GM12878 (cell line): ENCODE results near the gene NOS1. TPM values are rescaled to one million over a fixed set of nuclear protein-coding genes. Genes with fewer than 3 reads are reported as not detected.

Source experiments
- ATAC-seq: fragments of 200-7000 bp; cut with Tn5 transposase; 3 replicates; pipeline ENCODE4 v1.9.1; 2020; ENCODE audit warnings: mild to moderate bottlenecking, moderate library complexity
- BruUV-seq: library from RNA; stranded (reverse); fragments of 400-500 nt; replicated peaks from 2 replicates; lab custom pipeline; 2021; lab: Mats Ljungman, UMichigan
- CTCF ChIA-PET: fragments of 300-600 bp; sonication (Branson Sonifier 250); formaldehyde crosslinking; extraction: SDS; loops from one replicate; lab custom pipeline; 2021; ENCODE audit warnings: inconsistent platforms; lab: Yijun Ruan, JAX
- POLR2A ChIA-PET: fragments of 350-600 bp; formaldehyde crosslinking; extraction: SDS; loops from one replicate; lab custom pipeline; 2021; ENCODE audit warnings: inconsistent platforms; lab: Charles Lee
- RAD21 ChIA-PET: fragments of 300-600 bp; sonication (Branson Sonifier 250); formaldehyde crosslinking; loops from one replicate; lab custom pipeline; 2023; ENCODE audit warnings: antibody characterized with exemption; ENCODE audit not compliant: unreplicated experiment; lab: Charles Lee
- SMC1A ChIA-PET: fragments of 300-600 bp; sonication (Branson Sonifier 250); formaldehyde crosslinking; loops from one replicate; lab custom pipeline; 2023; ENCODE audit not compliant: unreplicated experiment, uncharacterized antibody; lab: Charles Lee
- DNase-seq: peaks from one replicate; pipeline ENCODE4 v3.0.0-alpha.2; 2011; ENCODE audit warnings: low read depth, low spot score
- FAIRE-seq: peaks from 3 replicates; lab custom pipeline; 2011; peaks lifted over from hg19 to GRCh38; lab: Jason Lieb, UNC
- H2AFZ ChIP-seq: 2 replicates; pipeline ENCODE4 v1.6.0; 2011; ENCODE audit warnings: low read depth, low read length, control low read depth; ENCODE audit not compliant: control insufficient read depth
- H3K27ac ChIP-seq: 2 replicates; pipeline ENCODE4 v1.5.1; 2011; ENCODE audit warnings: control low read depth; ENCODE audit not compliant: control insufficient read depth, insufficient read depth
- H3K27me3 ChIP-seq, 2 experiments: replicated peaks in 1 of 2; 2 replicates each; pipeline versions ENCODE4 v1.6.0 to v1.6.1; 2011; ENCODE audit warnings: low read length in 1 of 2; ENCODE audit not compliant: control insufficient read depth in 2 of 2, insufficient read depth in 2 of 2
- H3K36me3 ChIP-seq, 2 experiments: 2 replicates each; pipeline ENCODE4 v1.5.1; 2011; ENCODE audit warnings: low read length in 1 of 2; ENCODE audit not compliant: control insufficient read depth in 2 of 2, insufficient read depth in 2 of 2
- H3K4me1 ChIP-seq: 2 replicates; pipeline ENCODE4 v1.6.1; 2011; ENCODE audit warnings: mild to moderate bottlenecking, low read length, moderate library complexity, mixed read lengths; ENCODE audit not compliant: control insufficient read depth, insufficient read depth
- H3K4me2 ChIP-seq: 2 replicates; pipeline ENCODE4 v1.6.0; 2011; ENCODE audit warnings: control low read depth; ENCODE audit not compliant: control insufficient read depth, insufficient read depth
- H3K4me3 ChIP-seq: fragments of 200-600 bp; sonication (generic); 2 replicates; pipeline ENCODE4 v1.5.1; 2016
- H3K79me2 ChIP-seq: 2 replicates; pipeline ENCODE4 v1.6.0; 2011; ENCODE audit warnings: low read length; ENCODE audit not compliant: control insufficient read depth, insufficient read depth
- H3K9ac ChIP-seq: 2 replicates; pipeline ENCODE4 v1.8.0; 2011; ENCODE audit warnings: low read length, control low read depth, mixed read lengths; ENCODE audit not compliant: control insufficient read depth, insufficient read depth
- H3K9me3 ChIP-seq: replicated peaks from 3 replicates; pipeline ENCODE4 v1.5.1; 2011; ENCODE audit warnings: mild to moderate bottlenecking, low read length; ENCODE audit not compliant: control insufficient read depth, insufficient read depth
- H4K20me1 ChIP-seq: 2 replicates; pipeline ENCODE4 v1.6.0; 2011; ENCODE audit not compliant: control insufficient read depth, insufficient read depth
- BRCA1 ChIP-seq: IDR thresholded peaks from 2 replicates; pipeline ENCODE4 v1.6.1; 2011; ENCODE audit warnings: low read depth, low read length, improper control_type of control experiment
- ETV6 ChIP-seq, 2 experiments: fragments of 450-650 bp in 1 of 2; IDR thresholded peaks in 1 of 2; conservative IDR thresholded peaks in 1 of 2; 2 replicates each; pipeline ENCODE4 v1.6.1; 2014; ENCODE audit warnings: antibody characterized with exemption in 1 of 2, borderline replicate concordance in 1 of 2, low read depth in 1 of 2, mild to moderate bottlenecking in 1 of 2, moderate library complexity in 1 of 2
- HDGF ChIP-seq: fragments of 450-650 bp; IDR thresholded peaks from 2 replicates; pipeline ENCODE4 v1.6.1; 2016; ENCODE audit warnings: antibody characterized with exemption
- MXI1 ChIP-seq: fragments of 150-350 bp; IDR thresholded peaks from 2 replicates; pipeline ENCODE4 v1.6.1; 2011; ENCODE audit warnings: low read depth, mild to moderate bottlenecking, inconsistent platforms, low read length, improper control_type of control experiment
- NBN ChIP-seq: fragments of 450-650 bp; IDR thresholded peaks from 2 replicates; pipeline ENCODE4 v1.6.1; 2016
- NFXL1 ChIP-seq: fragments of 450-650 bp; IDR thresholded peaks from 2 replicates; pipeline ENCODE4 v1.6.1; 2017; ENCODE audit warnings: antibody characterized with exemption, mild to moderate bottlenecking, borderline replicate concordance
- NR2C2 ChIP-seq: IDR thresholded peaks from 2 replicates; pipeline ENCODE4 v1.6.1; 2011; ENCODE audit warnings: borderline replicate concordance, low read depth; ENCODE audit not compliant: control insufficient read depth, insufficient read length
- PAX5 ChIP-seq: IDR thresholded peaks from 2 replicates; pipeline ENCODE4 v1.6.1; 2011; ENCODE audit warnings: low read depth, low read length, borderline replicate concordance
- POLR2AphosphoS5 ChIP-seq: IDR thresholded peaks from 2 replicates; pipeline ENCODE4 v1.6.1; 2011; ENCODE audit warnings: mild to moderate bottlenecking, low read length, inconsistent platforms
- RUNX3 ChIP-seq: IDR thresholded peaks from 2 replicates; pipeline ENCODE4 v1.6.1; 2012; ENCODE audit warnings: low read length, inconsistent platforms
- SMC3 ChIP-seq: IDR thresholded peaks from 2 replicates; pipeline ENCODE4 v1.6.1; 2011; ENCODE audit warnings: low read length, improper control_type of control experiment, borderline replicate concordance
- SREBF1 ChIP-seq: IDR thresholded peaks from 2 replicates; pipeline ENCODE4 v1.6.1; 2012; ENCODE audit warnings: mild to moderate bottlenecking, low read length
- TCF3 ChIP-seq: IDR thresholded peaks from 2 replicates; pipeline ENCODE4 v1.6.1; 2012; ENCODE audit warnings: low read depth, mild to moderate bottlenecking, low read length, borderline replicate concordance; ENCODE audit not compliant: insufficient read depth
- WRNIP1 ChIP-seq: IDR thresholded peaks from 2 replicates; pipeline ENCODE4 v1.6.1; 2011; ENCODE audit warnings: low read depth, low read length, improper control_type of control experiment, borderline replicate concordance
- WGBS: methylation state at CpG from one replicate; pipeline ENCODE4 v1.1.6; 2016; ENCODE audit warnings: low lambda C conversion rate; ENCODE audit not compliant: insufficient replicate concordance, insufficient coverage; ENCODE audit errors: missing lambda C conversion rate; 5-methylcytosine and 5-hydroxymethylcytosine counted together
- in situ Hi-C: fragments of 300-500 bp; cut with MboI; formaldehyde crosslinking; loops from 9 replicates; pipeline ENCODE4 v1.14.3; 2018; ENCODE audit warnings: mixed read lengths
- intact Hi-C: fragments of 100-400 bp; cut with micrococcal nuclease; formaldehyde crosslinking; loops from one replicate; pipeline ENCODE4 v1.14.2; 2022; ENCODE audit not compliant: unreplicated experiment
- polyA plus RNA-seq, 11 experiments: library from polyadenylated mRNA; depleted of rRNA in 4 of 11; unstranded in 6 of 11; stranded (reverse) in 5 of 11; fragments of >200 nt; fragmentation: Nextera tagmentation in 4 of 11; fragmentation: Illumina TruSeq in 1 of 11; extraction: Ambion mirVana in 4 of 11; extraction: Trizol in 1 of 11; gene quantifications; 1 replicate in 1 of 11; 2 replicates in 10 of 11; pipeline versions ENCODE4 v1.2.1 to v1.2.3, GENCODE V29; 2011 to 2016; ENCODE audit warnings: inconsistent platforms in 2 of 11, missing spikeins in 2 of 11, low read depth in 1 of 11
- total RNA-seq, 4 experiments: library from RNA; depleted of rRNA in 3 of 4; stranded (reverse); fragments of >200 nt in 3 of 4; fragmentation: Illumina TruSeq in 1 of 4; extraction: Trizol in 1 of 4; gene quantifications; 2 replicates each; pipeline versions ENCODE4 v1.2.1 to v1.2.3, GENCODE V29; 2013 to 2021
- TF ChIP-seq, protein P1 (sequence below): IDR thresholded peaks from 2 replicates; pipeline ENCODE4 v1.6.1; 2011; ENCODE audit warnings: mild to moderate bottlenecking, low read depth, low read length, moderate library complexity; ENCODE audit not compliant: insufficient replicate concordance
- TF ChIP-seq, protein P2 (sequence below): IDR thresholded peaks from 2 replicates; pipeline ENCODE4 v1.6.1; 2012; ENCODE audit warnings: mild to moderate bottlenecking, low read depth, low read length

NOS1 gene
- total and polyA plus RNA-seq, 10 of the 15 experiments (the other 5 are each of a cell fraction or from before 2014, with no cell fraction given): under 0.01 to 0.04 (median 0.01) TPM; not detected in 7

DNA sequence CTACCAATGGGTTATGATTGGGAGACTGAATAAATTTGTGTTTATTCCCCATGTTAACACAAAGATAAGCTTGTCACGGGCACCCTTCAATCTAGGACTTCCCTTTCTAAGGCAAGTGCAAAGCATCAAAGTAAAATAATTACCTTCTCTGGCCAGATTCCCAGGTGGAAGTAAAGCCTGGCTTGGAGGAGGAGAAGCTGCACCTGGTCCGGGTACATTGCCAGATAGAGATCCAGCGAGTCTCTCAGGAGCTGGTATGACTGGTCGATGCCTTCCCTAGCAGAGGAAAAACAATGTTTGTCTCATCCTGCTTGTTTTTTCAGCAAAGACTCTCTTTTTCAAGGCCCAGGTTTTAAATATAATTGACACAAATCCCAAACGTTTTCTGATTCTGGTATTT is 196.1 kb downstream of the NOS1 start:
- TF ChIP-seq, protein P1, sequence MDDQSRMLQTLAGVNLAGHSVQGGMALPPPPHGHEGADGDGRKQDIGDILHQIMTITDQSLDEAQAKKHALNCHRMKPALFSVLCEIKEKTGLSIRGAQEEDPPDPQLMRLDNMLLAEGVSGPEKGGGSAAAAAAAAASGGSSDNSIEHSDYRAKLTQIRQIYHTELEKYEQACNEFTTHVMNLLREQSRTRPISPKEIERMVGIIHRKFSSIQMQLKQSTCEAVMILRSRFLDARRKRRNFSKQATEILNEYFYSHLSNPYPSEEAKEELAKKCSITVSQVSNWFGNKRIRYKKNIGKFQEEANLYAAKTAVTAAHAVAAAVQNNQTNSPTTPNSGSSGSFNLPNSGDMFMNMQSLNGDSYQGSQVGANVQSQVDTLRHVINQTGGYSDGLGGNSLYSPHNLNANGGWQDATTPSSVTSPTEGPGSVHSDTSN: no peak
- TF ChIP-seq WRNIP1 (no peak), RUNX3 (no peak), SREBF1 (no peak), TCF3 (no peak), MXI1 (no peak), NR2C2 (no peak), NFXL1 (no peak), BRCA1 (no peak), ETV6 (conservative IDR thresholded peaks at IDR 0.05 in 1 of 2, IDR thresholded peaks at IDR 0.05 in 1 of 2; ENCODE audit: borderline replicate concordance in 1 of 2, low read depth in 1 of 2) (no peak), NBN (no peak), PAX5 (no peak), SMC3 (no peak), POLR2AphosphoS5 (no peak), HDGF (no peak)
- TF ChIP-seq, protein P2, sequence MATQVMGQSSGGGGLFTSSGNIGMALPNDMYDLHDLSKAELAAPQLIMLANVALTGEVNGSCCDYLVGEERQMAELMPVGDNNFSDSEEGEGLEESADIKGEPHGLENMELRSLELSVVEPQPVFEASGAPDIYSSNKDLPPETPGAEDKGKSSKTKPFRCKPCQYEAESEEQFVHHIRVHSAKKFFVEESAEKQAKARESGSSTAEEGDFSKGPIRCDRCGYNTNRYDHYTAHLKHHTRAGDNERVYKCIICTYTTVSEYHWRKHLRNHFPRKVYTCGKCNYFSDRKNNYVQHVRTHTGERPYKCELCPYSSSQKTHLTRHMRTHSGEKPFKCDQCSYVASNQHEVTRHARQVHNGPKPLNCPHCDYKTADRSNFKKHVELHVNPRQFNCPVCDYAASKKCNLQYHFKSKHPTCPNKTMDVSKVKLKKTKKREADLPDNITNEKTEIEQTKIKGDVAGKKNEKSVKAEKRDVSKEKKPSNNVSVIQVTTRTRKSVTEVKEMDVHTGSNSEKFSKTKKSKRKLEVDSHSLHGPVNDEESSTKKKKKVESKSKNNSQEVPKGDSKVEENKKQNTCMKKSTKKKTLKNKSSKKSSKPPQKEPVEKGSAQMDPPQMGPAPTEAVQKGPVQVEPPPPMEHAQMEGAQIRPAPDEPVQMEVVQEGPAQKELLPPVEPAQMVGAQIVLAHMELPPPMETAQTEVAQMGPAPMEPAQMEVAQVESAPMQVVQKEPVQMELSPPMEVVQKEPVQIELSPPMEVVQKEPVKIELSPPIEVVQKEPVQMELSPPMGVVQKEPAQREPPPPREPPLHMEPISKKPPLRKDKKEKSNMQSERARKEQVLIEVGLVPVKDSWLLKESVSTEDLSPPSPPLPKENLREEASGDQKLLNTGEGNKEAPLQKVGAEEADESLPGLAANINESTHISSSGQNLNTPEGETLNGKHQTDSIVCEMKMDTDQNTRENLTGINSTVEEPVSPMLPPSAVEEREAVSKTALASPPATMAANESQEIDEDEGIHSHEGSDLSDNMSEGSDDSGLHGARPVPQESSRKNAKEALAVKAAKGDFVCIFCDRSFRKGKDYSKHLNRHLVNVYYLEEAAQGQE: no peak
- ChIA-PET RAD21 (interaction anchor here (0.8 kb wide), 1 partner anchor 10 kb away, joined by 3 read pairs; no protein-coding TSS in a partner anchor), CTCF (interaction anchor here (1.1 kb wide), 1 partner anchor 11 kb away, joined by 3 read pairs; no protein-coding TSS in a partner anchor), POLR2A (no interaction called here), SMC1A (no interaction called here)
- no peaks in the 10 kb centered on the region for H3K79me2 ChIP-seq
- no peaks in the 10 kb centered on the region for H3K27me3 ChIP-seq
- no peak overlapping the region for H3K27ac ChIP-seq
- DNase-seq (no peak), ATAC-seq (no peak), FAIRE-seq (no peak)
- 82% methylated on average over 5 of the region's 5 CpGs for WGBS
- no peak overlapping the region for H3K4me3 ChIP-seq
- no TSS peak for BruUV-seq
- H3K9me3 ChIP-seq: no peaks in the 10 kb centered on the region
- intact Hi-C loops: no loop called here
- H3K4me1 ChIP-seq: no peaks in the 10 kb centered on the region
- no peak overlapping the region for H3K9ac ChIP-seq
- H2AFZ ChIP-seq: no peak overlapping the region
- H4K20me1 ChIP-seq: no peaks in the 10 kb centered on the region
- peaks cover 22 to 27% of the 10 kb centered on the region in 2 experiments for H3K36me3 ChIP-seq
- in situ Hi-C loops: no loop called here
- no peak overlapping the region for H3K4me2 ChIP-seq
